A549 (cell line): ENCODE measurements around the gene CCDC197. TPM values are rescaled to one million over a fixed set of nuclear protein-coding genes. Genes with fewer than 3 reads are reported as not detected.
A peak's percentile ranks its signal among the peaks of the same experiment; 100 is the strongest.

ENCODE experiments used
- ATAC-seq, 2 experiments: fragments of 200-7000 bp in 1 of 2; fragments of >200 bp in 1 of 2; cut with Nextera tagmentation in 1 of 2; cut with Tn5 transposase in 1 of 2; 3 replicates each; pipeline versions ENCODE4 v1.8.0 to v1.9.1; 2018 to 2020; ENCODE audit warnings: mild to moderate bottlenecking in 1 of 2, moderate library complexity in 1 of 2
- CTCF ChIA-PET: fragments of 300-600 bp; sonication (Branson Sonifier 250); formaldehyde crosslinking; extraction: SDS; loops from one replicate; lab custom pipeline; 2021; ENCODE audit warnings: antibody characterized with exemption, inconsistent platforms; lab: Yijun Ruan, JAX
- POLR2A ChIA-PET: fragments of 350-600 bp; formaldehyde crosslinking; extraction: SDS; loops from one replicate; lab custom pipeline; 2021; ENCODE audit warnings: antibody characterized with exemption, inconsistent platforms; lab: Yijun Ruan, JAX
- DNase-seq, 2 experiments: peaks; one replicate each; pipeline versions ENCODE4 v3.0.0 to v3.0.0-alpha.2; 2011 to 2016; ENCODE audit warnings: low read depth in 1 of 2, low spot score in 1 of 2
- FAIRE-seq: peaks from 2 replicates; lab custom pipeline; 2011; peaks lifted over from hg19 to GRCh38; lab: Jason Lieb, UNC
- H3K27ac ChIP-seq, 2 experiments: fragments of >200 bp; sonication (Bioruptor Twin); formaldehyde crosslinking; 3 replicates each; pipeline ENCODE4 v1.5.1; 2016 to 2017
- H3K4me1 ChIP-seq: fragments of >200 bp; sonication (Bioruptor Twin); formaldehyde crosslinking; 3 replicates; pipeline ENCODE4 v1.6.1; 2016
- H3K4me2 ChIP-seq: fragments of >200 bp; sonication (Bioruptor Twin); formaldehyde crosslinking; 3 replicates; pipeline ENCODE4 v1.6.1; 2016
- H3K4me3 ChIP-seq: fragments of >200 bp; sonication (Bioruptor Twin); formaldehyde crosslinking; 3 replicates; pipeline ENCODE4 v1.5.1; 2016
- H3K9me3 ChIP-seq: fragments of >200 bp; sonication (Bioruptor Twin); formaldehyde crosslinking; 3 replicates; pipeline ENCODE4 v1.6.1; 2016
- BCL3 ChIP-seq: fragments of >200 bp; sonication (Bioruptor Twin); formaldehyde crosslinking; IDR thresholded peaks from 3 replicates; pipeline ENCODE4 v1.6.1; 2016
- CBX8 ChIP-seq: fragments of 200-600 bp; sonication (generic); IDR thresholded peaks from 2 replicates; pipeline ENCODE4 v1.6.1; 2016
- CEBPB ChIP-seq, 2 experiments: fragments of >200 bp in 1 of 2; sonication (Bioruptor Twin) in 1 of 2; formaldehyde crosslinking in 1 of 2; IDR thresholded peaks; 2 replicates each; pipeline ENCODE4 v1.6.1; 2012 to 2016
- CTCF ChIP-seq: fragments of >200 bp; sonication (Bioruptor Twin); formaldehyde crosslinking; IDR thresholded peaks from 3 replicates; pipeline ENCODE4 v1.5.1; 2016
- EHMT2 ChIP-seq: fragments of 200-600 bp; sonication (generic); IDR thresholded peaks from 2 replicates; pipeline ENCODE4 v1.6.1; 2016; ENCODE audit warnings: antibody characterized with exemption, low read depth, mild to moderate bottlenecking, moderate library complexity
- EP300 ChIP-seq, 2 experiments: fragments of >200 bp; sonication (Bioruptor Twin); formaldehyde crosslinking; IDR thresholded peaks; 2 replicates in 1 of 2; 3 replicates in 1 of 2; pipeline ENCODE4 v1.6.1; 2016 to 2017
- ESRRA ChIP-seq: fragments of 150-350 bp; IDR thresholded peaks from 2 replicates; pipeline ENCODE4 v1.6.1; 2014; ENCODE audit warnings: mild to moderate bottlenecking, low read length, borderline replicate concordance
- FOSB ChIP-seq: fragments of 250-450 bp; sonication (Bioruptor Pico); IDR thresholded peaks from 2 replicates; pipeline ENCODE4 v1.5.0; 2020; ENCODE audit warnings: mild to moderate bottlenecking, moderate library complexity
- FOSL2 ChIP-seq, 2 experiments: fragments of 450-650 bp in 1 of 2; fragments of >200 bp in 1 of 2; sonication (Bioruptor Twin) in 1 of 2; formaldehyde crosslinking; IDR thresholded peaks; 2 replicates each; pipeline versions ENCODE4 v1.5.0 to v1.6.1; 2016 to 2020; ENCODE audit warnings: mild to moderate bottlenecking in 1 of 2, moderate library complexity in 1 of 2
- FOXS1 ChIP-seq: fragments of 250-450 bp; sonication (Bioruptor Pico); IDR thresholded peaks from 2 replicates; pipeline ENCODE4 v1.5.0; 2020; ENCODE audit warnings: mild to moderate bottlenecking, moderate library complexity
- HDAC2 ChIP-seq: fragments of 200-600 bp; sonication (generic); IDR thresholded peaks from 2 replicates; pipeline ENCODE4 v1.6.1; 2016
- HOXB13 ChIP-seq: fragments of 250-450 bp; sonication (Bioruptor Pico); IDR thresholded peaks from 2 replicates; pipeline ENCODE4 v1.5.0; 2020; ENCODE audit warnings: low read depth, mild to moderate bottlenecking, moderate library complexity
- KDM1A ChIP-seq: fragments of 200-600 bp; sonication (generic); IDR thresholded peaks from 2 replicates; pipeline ENCODE4 v1.6.1; 2016; ENCODE audit warnings: low read depth, mild to moderate bottlenecking
- MAFK ChIP-seq: fragments of 450-650 bp; IDR thresholded peaks from 2 replicates; pipeline ENCODE4 v1.6.1; 2014; ENCODE audit not compliant: partially characterized antibody
- MAX ChIP-seq: IDR thresholded peaks from 2 replicates; pipeline ENCODE4 v1.6.1; 2012
- MAZ ChIP-seq: fragments of 150-350 bp; IDR thresholded peaks from 2 replicates; pipeline ENCODE4 v1.6.1; 2014; ENCODE audit warnings: antibody characterized with exemption, low read depth, low read length, borderline replicate concordance
- MYC ChIP-seq: IDR thresholded peaks from 2 replicates; pipeline ENCODE4 v1.6.1; 2012; ENCODE audit warnings: mild to moderate bottlenecking, inconsistent platforms, low read length, improper control_type of control experiment, borderline replicate concordance
- NFE2L2 ChIP-seq: fragments of 150-350 bp; conservative IDR thresholded peaks from 2 replicates; pipeline ENCODE4 v1.6.1; 2014; ENCODE audit warnings: low read length
- PBX3 ChIP-seq: IDR thresholded peaks from 2 replicates; pipeline ENCODE4 v1.6.1; 2012
- POLR2A ChIP-seq: IDR thresholded peaks from 2 replicates; pipeline ENCODE4 v1.6.1; 2012; ENCODE audit warnings: mild to moderate bottlenecking, low read length
- RAD21 ChIP-seq, 2 experiments: fragments of >200 bp in 1 of 2; sonication (Bioruptor Twin) in 1 of 2; formaldehyde crosslinking in 1 of 2; IDR thresholded peaks in 1 of 2; conservative IDR thresholded peaks in 1 of 2; 2 replicates in 1 of 2; 3 replicates in 1 of 2; pipeline ENCODE4 v1.6.1; 2012 to 2018; ENCODE audit warnings: inconsistent platforms in 1 of 2
- RARB ChIP-seq: fragments of 250-450 bp; sonication (Bioruptor Pico); IDR thresholded peaks from 2 replicates; pipeline ENCODE4 v1.8.0; 2021; ENCODE audit warnings: mild to moderate bottlenecking, moderate library complexity
- RCOR1 ChIP-seq: fragments of 150-350 bp; IDR thresholded peaks from 2 replicates; pipeline ENCODE4 v1.6.1; 2014; ENCODE audit warnings: antibody characterized with exemption, low read length, low read depth
- RFX5 ChIP-seq: fragments of 450-650 bp; IDR thresholded peaks from 2 replicates; pipeline ENCODE4 v1.7.1; 2014; ENCODE audit warnings: antibody characterized with exemption, mild to moderate bottlenecking, moderate library complexity
- RNF2 ChIP-seq: fragments of 200-600 bp; sonication (generic); IDR thresholded peaks from 2 replicates; pipeline ENCODE4 v1.6.1; 2016; ENCODE audit warnings: low read depth, mild to moderate bottlenecking, antibody characterized with exemption, moderate library complexity, borderline replicate concordance
- SMC3 ChIP-seq: fragments of >200 bp; sonication (Bioruptor Twin); formaldehyde crosslinking; IDR thresholded peaks from 3 replicates; pipeline ENCODE4 v1.6.1; 2018; ENCODE audit warnings: inconsistent platforms
- SREBF2 ChIP-seq: fragments of 450-650 bp; IDR thresholded peaks from 2 replicates; pipeline ENCODE4 v1.6.1; 2014; ENCODE audit warnings: mild to moderate bottlenecking, moderate library complexity
- TFCP2L1 ChIP-seq: fragments of 250-450 bp; sonication (Bioruptor Pico); IDR thresholded peaks from 2 replicates; pipeline ENCODE4 v1.5.0; 2021; ENCODE audit warnings: mild to moderate bottlenecking
- TP53 ChIP-seq: fragments of 250-450 bp; sonication (Bioruptor Pico); IDR thresholded peaks from 2 replicates; pipeline ENCODE4 v1.5.0; 2021; ENCODE audit warnings: mild to moderate bottlenecking, moderate library complexity
- USF2 ChIP-seq: fragments of 450-650 bp; IDR thresholded peaks from 2 replicates; pipeline ENCODE4 v1.6.1; 2014; ENCODE audit warnings: antibody characterized with exemption
- ZC3H11A ChIP-seq: fragments of 450-650 bp; IDR thresholded peaks from 2 replicates; pipeline ENCODE4 v1.6.1; 2014; ENCODE audit warnings: antibody characterized with exemption, mild to moderate bottlenecking
- ZSCAN20 ChIP-seq: fragments of 250-450 bp; sonication (Bioruptor Pico); IDR thresholded peaks from 2 replicates; pipeline ENCODE4 v1.8.0; 2022; ENCODE audit warnings: mild to moderate bottlenecking, moderate library complexity
- WGBS: methylation state at CpG from one replicate; pipeline ENCODE4 v1.1.6; 2017; ENCODE audit errors: missing lambda C conversion rate; 5-methylcytosine and 5-hydroxymethylcytosine counted together
- polyA plus RNA-seq, 4 experiments: library from polyadenylated mRNA; depleted of rRNA in 3 of 4; stranded (reverse); fragments of >200 nt; fragmentation: RNase III in 1 of 4; extraction: RNeasy Plus Mini Kit Qiagen cat#74134 plus additional on column Dnase treatment in 1 of 4; gene quantifications; 2 replicates in 3 of 4; 3 replicates in 1 of 4; pipeline ENCODE4 v1.2.3, GENCODE V29; 2011 to 2017

The CCDC197 gene
- polyA plus RNA-seq, 2 of the 4 experiments (the other 2 are of a cell fraction), result not detected

GRCh38 chr14:94051115-94051514, 54.0 kb downstream of the CCDC197 start:
- 68% methylated on average over 9 of the region's 9 CpGs for WGBS
- Histone ChIP-seq H3K4me3 (no peak overlapping the region), H3K27ac (no peak overlapping the region), H3K4me1 (no peaks in the 10 kb centered on the region), H3K9me3 (no peaks in the 10 kb centered on the region), H3K4me2 (no peak overlapping the region)
- ATAC-seq, result peak; percentile 55 to 76; a peak in 3 of 6 replicates
- no peak for FAIRE-seq
- peak in 1 of 2 experiments; percentile 41 for DNase-seq
- ChIA-PET CTCF (interaction anchor here (0.6 to 10.9 kb wide), 12 partner anchors 8 to 1382 kb away, joined by 3 to 82 read pairs (median 3); partner anchors contain the start of genes IFI27 and IFI27L2), POLR2A (interaction anchor here (1.3 kb wide), 1 partner anchor 86 kb away, joined by 4 read pairs; no protein-coding TSS in a partner anchor)
- no peak for TF ChIP-seq EP300 (IDR thresholded peaks at IDR 0.05)
- TF ChIP-seq MAFK, result no peak
- TF ChIP-seq CEBPB (IDR thresholded peaks at IDR 0.05), result no peak
- TF ChIP-seq SMC3, result peak; percentile 54
- TF ChIP-seq POLR2A, result no peak
- peak; percentile 46 for TF ChIP-seq CTCF
- peak; percentile 29 to 34; a peak in 3 of 5 replicates for TF ChIP-seq RAD21 (conservative IDR thresholded peaks at IDR 0.05 in 1 of 2, IDR thresholded peaks at IDR 0.05 in 1 of 2)
- no peak for TF ChIP-seq HDAC2
- TF ChIP-seq RARB (CRISPR knock-in tag), result no peak
- TF ChIP-seq FOSL2 (IDR thresholded peaks at IDR 0.05), result no peak
- TF ChIP-seq FOSL2 (CRISPR knock-in tag; IDR thresholded peaks at IDR 0.05), result no peak
- TF ChIP-seq ESRRA, result no peak
- TF ChIP-seq CBX8, result no peak
- no peak for TF ChIP-seq FOXS1 (CRISPR knock-in tag)
- TF ChIP-seq HOXB13 (CRISPR knock-in tag), result no peak

GRCh38 chr14:94051779-94052178, 54.7 kb downstream of the CCDC197 start:
- no peak overlapping the region for H3K27ac ChIP-seq
- ChIA-PET CTCF (interaction anchor here (0.9 to 10.9 kb wide), 10 partner anchors 9 to 112 kb away, joined by 3 to 82 read pairs (median 4); partner anchors contain the start of genes IFI27 and IFI27L2), POLR2A (interaction anchor here (1.3 kb wide), 1 partner anchor 85 kb away, joined by 4 read pairs; no protein-coding TSS in a partner anchor)
- no peaks in the 10 kb centered on the region for H3K4me1 ChIP-seq
- H3K4me2 ChIP-seq, result no peak overlapping the region
- FAIRE-seq, result no peak
- H3K9me3 ChIP-seq, result no peaks in the 10 kb centered on the region
- 79% methylated on average over 3 of the region's 3 CpGs for WGBS
- no peak for DNase-seq
- no peak overlapping the region for H3K4me3 ChIP-seq
- TF ChIP-seq ZSCAN20 (CRISPR knock-in tag), result no peak
- no peak for TF ChIP-seq SMC3
- no peak for TF ChIP-seq TP53 (CRISPR knock-in tag)
- no peak for TF ChIP-seq USF2
- no peak for TF ChIP-seq MAX
- no peak for TF ChIP-seq RCOR1
- no peak for TF ChIP-seq RFX5
- no peak for TF ChIP-seq MYC
- no peak for TF ChIP-seq NFE2L2
- ATAC-seq, result no peak; a peak in 1 of 6 replicates

- ChIA-PET CTCF (interaction anchor here (0.7 to 10.9 kb wide), 8 partner anchors 8 to 113 kb away, joined by 3 to 82 read pairs (median 5); partner anchors contain the start of gene IFI27L2), POLR2A (no interaction called here)
- H3K27ac ChIP-seq, result no peak overlapping the region
- no peak for FAIRE-seq
- no peaks in the 10 kb centered on the region for H3K4me1 ChIP-seq
- no peak overlapping the region for H3K4me2 ChIP-seq
- H3K4me3 ChIP-seq, result no peak overlapping the region
- TF ChIP-seq PBX3 (no peak), EHMT2 (no peak), RCOR1 (no peak), ZC3H11A (no peak), SREBF2 (no peak), TFCP2L1 (CRISPR knock-in tag) (no peak), RNF2 (no peak), FOSB (CRISPR knock-in tag) (no peak), KDM1A (no peak), MAZ (no peak), POLR2A (no peak), BCL3 (no peak)
- ATAC-seq, result no peak
- no peaks in the 10 kb centered on the region for H3K9me3 ChIP-seq
- 89% methylated on average over 1 of the region's 1 CpG for WGBS
- DNase-seq, result no peak
These were observed 55.1 kb downstream of the CCDC197 start for GRCh38 chr14:94052199-94052598.
